ENCODE measurements around the gene MAP2K2.

DNA sequence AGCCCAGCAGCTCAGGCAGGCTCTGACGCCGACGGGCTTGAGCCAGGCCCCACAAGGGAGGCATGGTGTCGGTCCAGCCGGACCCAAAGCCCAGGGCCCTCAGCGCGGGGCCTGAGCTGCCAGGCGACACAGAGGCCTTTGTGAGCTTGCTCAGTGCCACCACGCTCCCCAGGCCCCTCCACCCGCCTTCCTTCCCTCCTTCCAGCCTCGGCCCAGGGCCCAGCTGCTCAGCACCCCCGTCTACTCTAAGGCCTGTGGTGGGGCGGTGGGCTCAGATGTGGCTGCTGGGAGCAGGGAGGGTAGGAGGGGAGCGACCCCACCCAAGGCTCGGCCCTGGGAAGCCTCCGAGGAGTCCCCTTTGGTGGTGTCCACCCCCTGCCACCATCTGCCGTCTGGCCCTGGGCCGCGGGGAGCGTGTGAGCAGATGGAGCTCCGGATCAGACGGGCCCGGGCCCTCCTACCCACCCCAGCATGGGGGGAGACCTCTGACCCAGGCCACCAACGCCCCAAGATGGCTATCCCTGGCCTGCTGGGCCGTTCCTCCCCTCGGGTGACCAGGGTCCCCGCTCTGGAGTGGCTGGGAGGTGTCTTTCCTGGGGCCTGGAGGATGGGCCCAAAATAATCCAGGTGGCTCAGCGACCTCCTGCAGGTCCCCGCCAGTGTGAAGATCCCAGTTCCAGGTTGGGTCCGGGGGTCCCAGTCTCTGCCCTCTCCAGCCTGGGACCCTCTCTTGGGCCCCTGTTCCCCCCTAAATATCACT is 65.0 kb downstream of the MAP2K2 start:
- TF ChIP-seq KDM1A (IDR thresholded peaks at IDR 0.05; ENCODE audit: low read depth) (no peak), ZSCAN20 (CRISPR knock-in tag; IDR thresholded peaks at IDR 0.05) (no peak), CTCF (IDR thresholded peaks at IDR 0.05) (no peak), POLR2AphosphoS2 (conservative IDR thresholded peaks at IDR 0.05; ENCODE audit: low read length) (no peak), ELK1 (IDR thresholded peaks at IDR 0.05; ENCODE audit: low read depth, low read length) (no peak)

Data from A549 (cell line).